DOHH2 (cell line): ENCODE measurements around the gene SEMA5B.

Experiments
- H3F3A ChIP-seq: fragments of 200-600 bp; sonication (generic), shearing (Covaris generic); 2 replicates; pipeline ENCODE4 v1.6.0; 2016; ENCODE audit warnings: antibody characterized with exemption, mild to moderate bottlenecking; ENCODE audit not compliant: control insufficient read depth, insufficient read depth
- H3K27ac ChIP-seq: fragments of 200-600 bp; sonication (generic); 2 replicates; pipeline ENCODE4 v1.5.1; 2014; ENCODE audit warnings: low read depth, mild to moderate bottlenecking, low read length, moderate library complexity
- H3K27me3 ChIP-seq: fragments of 200-600 bp; sonication (generic); 2 replicates; pipeline ENCODE4 v1.6.1; 2014; ENCODE audit warnings: mild to moderate bottlenecking, low read length, mixed read lengths; ENCODE audit not compliant: control insufficient read depth
- H3K36me3 ChIP-seq: fragments of 200-600 bp; sonication (generic); 2 replicates; pipeline ENCODE4 v1.6.1; 2014; ENCODE audit warnings: mild to moderate bottlenecking, low read length, moderate library complexity, mixed read lengths; ENCODE audit not compliant: control insufficient read depth
- H3K4me1 ChIP-seq: fragments of 200-600 bp; sonication (generic); 2 replicates; pipeline ENCODE4 v1.6.1; 2014; ENCODE audit warnings: mild to moderate bottlenecking, low read length, mixed read lengths; ENCODE audit not compliant: control insufficient read depth
- H3K4me2 ChIP-seq: fragments of 200-600 bp; sonication (generic); 2 replicates; pipeline ENCODE4 v1.6.0; 2014; ENCODE audit warnings: mild to moderate bottlenecking, low read length, moderate library complexity
- H3K4me3 ChIP-seq: fragments of 200-600 bp; sonication (generic); 2 replicates; pipeline ENCODE4 v1.5.1; 2014; ENCODE audit warnings: mild to moderate bottlenecking, low read length, mixed read lengths
- H3K79me2 ChIP-seq: fragments of 200-600 bp; sonication (generic); 2 replicates; pipeline ENCODE4 v1.6.1; 2014; ENCODE audit warnings: mild to moderate bottlenecking, low read length, mixed read lengths; ENCODE audit not compliant: control insufficient read depth
- H3K9me2 ChIP-seq: fragments of 200-600 bp; sonication (generic); replicated peaks from 2 replicates; pipeline ENCODE4 v1.6.1; 2014; ENCODE audit warnings: mild to moderate bottlenecking, low read length, mixed read lengths; ENCODE audit not compliant: control insufficient read depth
- H3K9me3 ChIP-seq: fragments of 200-600 bp; sonication (generic); 2 replicates; pipeline ENCODE4 v1.6.1; 2014; ENCODE audit warnings: antibody characterized with exemption, low read length, mixed read lengths; ENCODE audit not compliant: control insufficient read depth, insufficient read depth
- H4K20me1 ChIP-seq: fragments of 200-600 bp; sonication (generic); 2 replicates; pipeline ENCODE4 v1.6.0; 2014; ENCODE audit warnings: low read depth, mild to moderate bottlenecking, antibody characterized with exemption, low read length, moderate library complexity; ENCODE audit not compliant: control insufficient read depth, insufficient read depth
- CTCF ChIP-seq: fragments of 200-600 bp; sonication (generic); IDR thresholded peaks from one replicate; pipeline ENCODE4 v1.5.1; 2014; ENCODE audit warnings: antibody characterized with exemption, mild to moderate bottlenecking, low read depth, low read length; ENCODE audit not compliant: poor library complexity, severe bottlenecking
- EZH2phosphoT487 ChIP-seq: fragments of 200-600 bp; sonication (generic); IDR thresholded peaks from 2 replicates; pipeline ENCODE4 v1.6.1; 2017; ENCODE audit warnings: borderline replicate concordance, mild to moderate bottlenecking, antibody characterized with exemption, low read length, moderate library complexity, mixed read lengths

Gene SEMA5B

GRCh38 chr3:123002100-123002748 is 25.3 kb downstream of the SEMA5B start:
- Histone ChIP-seq H3K9me2 (no peaks in the 10 kb centered on the region), H3K36me3 (no peaks in the 10 kb centered on the region), H3K27ac (no peak overlapping the region), H3K4me2 (no peak overlapping the region), H3F3A (no peaks in the 10 kb centered on the region), H3K4me1 (no peaks in the 10 kb centered on the region), H3K27me3 (peaks cover 35% of the 10 kb centered on the region), H3K79me2 (no peaks in the 10 kb centered on the region), H3K4me3 (no peak overlapping the region), H4K20me1 (no peaks in the 10 kb centered on the region), H3K9me3 (no peaks in the 10 kb centered on the region)
- TF ChIP-seq CTCF (no peak), EZH2phosphoT487 (no peak)

GRCh38 chr3:122998856-122999255 is 28.7 kb downstream of the SEMA5B start:
- Histone ChIP-seq H3K27me3 (peaks cover 20% of the 10 kb centered on the region), H3K4me2 (no peak overlapping the region), H3K36me3 (no peaks in the 10 kb centered on the region), H3F3A (no peaks in the 10 kb centered on the region), H3K27ac (no peak overlapping the region), H3K4me1 (no peaks in the 10 kb centered on the region), H3K9me2 (no peaks in the 10 kb centered on the region), H3K79me2 (no peaks in the 10 kb centered on the region), H3K9me3 (no peaks in the 10 kb centered on the region), H4K20me1 (no peaks in the 10 kb centered on the region), H3K4me3 (no peak overlapping the region)
- TF ChIP-seq EZH2phosphoT487, result no peak
- TF ChIP-seq CTCF, result no peak

GRCh38 chr3:122998206-122998605 is 29.4 kb downstream of the SEMA5B start:
- Histone ChIP-seq H3K4me1 (no peaks in the 10 kb centered on the region), H3F3A (no peaks in the 10 kb centered on the region), H3K36me3 (no peaks in the 10 kb centered on the region), H3K4me3 (no peak overlapping the region), H3K27me3 (peaks cover 22% of the 10 kb centered on the region), H3K79me2 (no peaks in the 10 kb centered on the region), H4K20me1 (no peaks in the 10 kb centered on the region), H3K4me2 (no peak overlapping the region), H3K27ac (no peak overlapping the region), H3K9me3 (no peaks in the 10 kb centered on the region), H3K9me2 (no peaks in the 10 kb centered on the region)
- no peak for TF ChIP-seq CTCF
- TF ChIP-seq EZH2phosphoT487, result no peak
